Ovary (tissue), 9 donors: ENCODE results near the gene NAV2. TPM values are rescaled to one million over a fixed set of nuclear protein-coding genes. Genes with fewer than 3 reads are reported as not detected.

ENCODE experiments used
- DNase-seq, 5 donors: peaks; one replicate each; pipeline ENCODE4 v3.0.0-alpha.2; 2019 to 2020
- H3K27ac ChIP-seq, 2 donors: fragments of 200-600 bp; one replicate each; pipeline versions ENCODE4 v1.5.1 to v1.8.0; 2019 to 2022
- H3K27me3 ChIP-seq: fragments of 200-600 bp; one replicate; pipeline ENCODE4 v1.8.0; 2022
- H3K36me3 ChIP-seq: fragments of 200-600 bp; sonication (generic); one replicate; pipeline ENCODE4 v1.5.1; 2019
- H3K4me1 ChIP-seq: one replicate; pipeline ENCODE4 v1.8.1; 2013; ENCODE audit warnings: mild to moderate bottlenecking, moderate library complexity; ENCODE audit not compliant: insufficient read depth
- H3K4me3 ChIP-seq: fragments of 200-600 bp; sonication (generic); one replicate; pipeline ENCODE4 v1.5.1; 2017
- H3K9me3 ChIP-seq, 2 donors: fragments of 200-600 bp in 1 of 2; sonication (generic) in 1 of 2; one replicate each; pipeline versions ENCODE4 v1.5.1 to v1.8.1; 2013 to 2019; ENCODE audit warnings: mild to moderate bottlenecking in 1 of 2, moderate library complexity in 1 of 2
- CTCF ChIP-seq, 3 donors: fragments of 450-650 bp in 2 of 3; fragments of 200-600 bp in 1 of 3; IDR thresholded peaks; one replicate each; pipeline versions ENCODE4 v1.5.1 to v1.8.0; 2016 to 2022; ENCODE audit warnings: antibody characterized with exemption in 3 of 3, mild to moderate bottlenecking in 1 of 3
- EP300 ChIP-seq: sonication (generic); formaldehyde crosslinking; IDR thresholded peaks from one replicate; pipeline ENCODE4 v1.6.1; 2017; ENCODE audit warnings: antibody characterized with exemption
- POLR2A ChIP-seq: fragments of 450-650 bp; IDR thresholded peaks from one replicate; pipeline ENCODE4 v1.6.1; 2017; ENCODE audit warnings: antibody characterized with exemption, mild to moderate bottlenecking, moderate library complexity
- WGBS, 3 donors: extraction: QIAGEN DNeasy Blood & Tissue Kit in 1 of 3; methylation state at CpG; one replicate each; pipeline versions ENCODE4 v1.1.5 to v1.1.7; 2013 to 2017; 5-methylcytosine and 5-hydroxymethylcytosine counted together
- intact Hi-C, 4 donors: fragments of 100-400 bp; cut with DNase I; formaldehyde crosslinking; loops; one replicate each; pipeline versions ENCODE4 v1.11.0 to v1.15.1; 2022 to 2023
- polyA plus RNA-seq, 2 donors: library from polyadenylated mRNA; stranded (reverse); fragments of 200-250 nt in 1 of 2; fragments of 350-450 nt in 1 of 2; fragmentation: Illumina TruSeq in 1 of 2; extraction: RNeasy Lipid Tissue Mini Kit (QIAGEN cat#74804) in 1 of 2; gene quantifications; one replicate each; pipeline ENCODE4 v1.2.3, GENCODE V29; 2013 to 2014
- total RNA-seq, 7 donors: library from RNA; depleted of rRNA in 2 of 7; stranded (reverse); fragments of >200 nt in 2 of 7; fragmentation: NEBNext Ultra II Directional in 3 of 7; extraction: Animal tissue kit (Norgen Biotek cat#: 25700) in 3 of 7; gene quantifications; one replicate each; pipeline versions ENCODE4 v1.1.0 to v1.2.4, GENCODE V29; 2016 to 2023
- donor health status: DM: no; HTN: no; CAD: no; lungs with moderate emphysema.
- donor health status: DM: no; HTN: no; CAD: no.
- donor health status: Bipolar disorder and iron deficiency.
- donor health status: DM: yes; HTN: yes; CAD: no.
- donor health status: DM: no; HTN: no; CAD: no.
- donor health status: DM: yes; HTN: yes; CAD: no.

NAV2 gene
- total and polyA plus RNA-seq, 9 donors: 2.9 to 14.1 (median 7.8) TPM

- WGBS, 3 donors: 1 to 4% (median 3%) methylated on average over 2 of the region's 2 CpGs
- H3K4me3 ChIP-seq: no peak overlapping the region
- peak; percentile 58 to 81 (median 72) for TF ChIP-seq CTCF (IDR thresholded peaks at IDR 0.05)
- TF ChIP-seq EP300: no peak
- H3K36me3 ChIP-seq: no peaks in the 10 kb centered on the region
- H3K9me3 ChIP-seq: no peaks in the 10 kb centered on the region
- H3K27me3 ChIP-seq: no peaks in the 10 kb centered on the region
- no peak overlapping the region for H3K27ac ChIP-seq
- no peak for DNase-seq
- intact Hi-C loops: loop anchor here in 1 of 4 donors (10.0 kb wide), 2 partner anchors 49 to 449 kb away; no protein-coding TSS in a partner anchor
- peaks cover 4% of the 10 kb centered on the region for H3K4me1 ChIP-seq
Observed at GRCh38 chr11:19905280-19905853, 192.7 kb downstream of the NAV2 start.

- H3K36me3 ChIP-seq: no peaks in the 10 kb centered on the region
- H3K4me3 ChIP-seq: no peak overlapping the region
- H3K27me3 ChIP-seq: no peaks in the 10 kb centered on the region
- TF ChIP-seq POLR2A (no peak), EP300 (no peak), CTCF (IDR thresholded peaks at IDR 0.05) (no peak)
- 95 to 96% (median 96%) methylated on average over 3 of the region's 3 CpGs for WGBS, 3 donors
- H3K9me3 ChIP-seq: no peaks in the 10 kb centered on the region
- DNase-seq: no peak
- H3K27ac ChIP-seq: no peak overlapping the region
- H3K4me1 ChIP-seq: peaks cover 8% of the 10 kb centered on the region
- intact Hi-C loops: loop anchor here in 1 of 4 donors (2.0 to 10.0 kb wide), 3 partner anchors 49 to 449 kb away; no protein-coding TSS in a partner anchor
Observed at GRCh38 chr11:19906126-19906525, 193.5 kb downstream of the NAV2 start.

- no peak overlapping the region for H3K4me3 ChIP-seq
- WGBS, 3 donors: 51 to 74% (median 52%) methylated on average over 5 of the region's 5 CpGs
- DNase-seq: no peak
- H3K27ac ChIP-seq: no peak overlapping the region
- H3K27me3 ChIP-seq: no peaks in the 10 kb centered on the region
- H3K9me3 ChIP-seq: no peaks in the 10 kb centered on the region
- no peaks in the 10 kb centered on the region for H3K36me3 ChIP-seq
- intact Hi-C loops: loop anchor here in 1 of 4 donors (2.0 to 10.0 kb wide), 3 partner anchors 48 to 448 kb away; no protein-coding TSS in a partner anchor
- TF ChIP-seq CTCF (IDR thresholded peaks at IDR 0.05) (no peak), EP300 (no peak), POLR2A (no peak)
- H3K4me1 ChIP-seq: peaks cover 16% of the 10 kb centered on the region
Observed at GRCh38 chr11:19907008-19907579, 194.5 kb downstream of the NAV2 start.

GRCh38 chr11:19907839-19908238 lies 195.2 kb downstream of the NAV2 start:
- Histone ChIP-seq H3K27me3 (no peaks in the 10 kb centered on the region), H3K9me3 (no peaks in the 10 kb centered on the region), H3K27ac (no peak overlapping the region), H3K36me3 (no peaks in the 10 kb centered on the region), H3K4me3 (no peak overlapping the region), H3K4me1 (peaks cover 20% of the 10 kb centered on the region)
- WGBS, 3 donors: 15 to 29% (median 27%) methylated on average over 4 of the region's 4 CpGs
- TF ChIP-seq POLR2A (no peak), EP300 (no peak), CTCF (IDR thresholded peaks at IDR 0.05) (no peak)
- DNase-seq: peak in 2 of 5 donors; percentile 39 to 52
- intact Hi-C loops: loop anchor here in 1 of 4 donors (2.0 to 10.0 kb wide), 3 partner anchors 47 to 447 kb away; no protein-coding TSS in a partner anchor
